Stimulated activated CD8-positive, alpha-beta memory T cell treated with anti-CD3 and anti-CD28 coated beads, Interleukin-12 subunit alpha, Interleukin-12 subunit beta, amount 100 ng/mL, for 24 hours (primary cell): Measurements from ENCODE around the gene CABLES1.
"Not testable (repeated sequence)": the region's sequence is repeated elsewhere in the genome, so short reads cannot be mapped to it uniquely, and the experiment has no call there.

ENCODE experiments used
- DNase-seq: peaks from one replicate; pipeline ENCODE4 v3.0.0-alpha.2; 2020; ENCODE audit errors: extremely low read depth

Gene CABLES1, protein sequence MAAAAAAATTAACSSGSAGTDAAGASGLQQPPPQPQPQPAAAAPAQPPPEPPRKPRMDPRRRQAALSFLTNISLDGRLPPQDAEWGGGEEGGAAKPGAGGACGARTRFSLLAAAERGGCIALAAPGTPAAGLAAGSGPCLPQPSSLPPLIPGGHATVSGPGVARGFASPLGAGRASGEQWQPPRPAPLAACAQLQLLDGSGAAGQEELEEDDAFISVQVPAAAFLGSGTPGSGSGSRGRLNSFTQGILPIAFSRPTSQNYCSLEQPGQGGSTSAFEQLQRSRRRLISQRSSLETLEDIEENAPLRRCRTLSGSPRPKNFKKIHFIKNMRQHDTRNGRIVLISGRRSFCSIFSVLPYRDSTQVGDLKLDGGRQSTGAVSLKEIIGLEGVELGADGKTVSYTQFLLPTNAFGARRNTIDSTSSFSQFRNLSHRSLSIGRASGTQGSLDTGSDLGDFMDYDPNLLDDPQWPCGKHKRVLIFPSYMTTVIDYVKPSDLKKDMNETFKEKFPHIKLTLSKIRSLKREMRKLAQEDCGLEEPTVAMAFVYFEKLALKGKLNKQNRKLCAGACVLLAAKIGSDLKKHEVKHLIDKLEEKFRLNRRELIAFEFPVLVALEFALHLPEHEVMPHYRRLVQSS

DNA sequence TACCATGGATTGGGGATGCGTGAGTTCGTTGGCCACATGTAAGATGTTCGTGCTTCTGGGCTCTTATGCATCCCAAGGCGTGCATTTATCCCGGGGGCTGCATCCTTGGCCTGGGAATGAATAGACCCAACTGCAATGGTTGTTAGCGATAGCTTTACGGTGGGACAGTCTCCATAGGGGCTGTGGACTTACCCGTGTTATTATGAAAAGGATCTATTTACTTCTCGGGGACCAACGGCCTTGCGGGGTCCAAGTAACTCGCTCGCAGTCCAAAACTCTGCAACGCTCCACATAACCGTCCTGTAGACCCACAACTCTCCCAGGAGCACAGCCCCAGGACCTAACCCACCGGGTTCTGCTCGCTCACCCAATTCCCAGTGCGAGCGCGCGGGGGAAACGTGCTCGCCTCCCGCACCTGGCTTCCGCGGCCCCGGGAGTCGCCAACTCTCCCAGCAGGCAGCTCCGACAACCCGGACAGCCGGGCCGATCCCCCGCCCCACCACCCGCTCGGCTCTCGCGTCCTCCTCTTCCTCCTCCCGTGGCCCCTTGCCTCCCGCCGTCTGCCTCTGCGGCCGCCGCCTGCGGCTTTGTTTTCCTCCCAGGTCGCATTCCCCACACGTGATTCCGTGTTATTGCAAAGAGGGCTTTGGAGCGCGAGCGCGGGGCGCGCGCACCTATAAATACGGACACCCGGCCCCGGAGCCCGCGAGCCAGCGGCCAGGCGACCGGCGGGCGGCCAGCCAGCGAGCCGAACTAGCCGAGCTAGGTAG lies at the start of gene CABLES1:
CABLES1 (plus strand) TSS at position 706 of the 770 bp plus-strand sequence. CDS start 278 bp downstream, outside the sequence.
- no peak for DNase-seq

DNA sequence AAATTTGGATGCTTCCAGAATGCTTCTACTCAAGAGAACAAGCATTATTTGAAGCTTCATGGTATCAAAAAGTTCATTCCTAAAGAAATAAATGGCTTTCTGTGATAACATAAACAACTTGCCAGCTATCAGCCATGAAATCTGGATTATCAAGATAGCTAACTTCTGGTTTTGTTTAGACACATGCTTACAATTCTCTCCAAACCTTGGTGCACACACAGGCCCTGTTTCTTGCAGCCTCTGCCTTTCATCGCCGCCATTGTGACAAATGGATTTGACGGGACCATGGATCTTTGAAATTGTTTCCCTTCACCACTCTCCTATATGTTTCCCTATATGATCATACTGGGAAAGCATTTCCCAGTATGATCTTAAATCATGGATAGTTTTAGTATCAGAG lies 47.9 kb upstream of the CABLES1 start:
- DNase-seq: no peak

DNA sequence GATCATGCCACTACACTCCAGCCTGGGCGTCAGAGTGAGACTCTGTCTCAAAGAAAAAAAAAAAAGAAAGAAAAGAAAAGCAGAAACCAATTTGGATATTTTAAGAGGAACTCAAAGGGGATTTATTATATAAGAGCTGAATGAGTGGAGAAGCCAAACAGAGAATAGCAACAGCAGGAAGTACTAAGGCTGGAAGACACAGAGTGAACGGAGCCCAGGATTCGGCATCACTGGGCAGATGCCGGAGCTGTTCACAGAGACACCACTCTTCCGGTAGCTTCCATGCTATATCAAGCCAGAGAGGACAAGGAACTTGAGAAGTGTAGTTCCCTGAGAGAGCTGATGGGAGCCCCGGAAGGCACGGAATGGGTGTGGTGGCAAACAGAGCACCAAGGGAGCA lies 47.0 kb upstream of the CABLES1 start:
- no peak for DNase-seq

DNA sequence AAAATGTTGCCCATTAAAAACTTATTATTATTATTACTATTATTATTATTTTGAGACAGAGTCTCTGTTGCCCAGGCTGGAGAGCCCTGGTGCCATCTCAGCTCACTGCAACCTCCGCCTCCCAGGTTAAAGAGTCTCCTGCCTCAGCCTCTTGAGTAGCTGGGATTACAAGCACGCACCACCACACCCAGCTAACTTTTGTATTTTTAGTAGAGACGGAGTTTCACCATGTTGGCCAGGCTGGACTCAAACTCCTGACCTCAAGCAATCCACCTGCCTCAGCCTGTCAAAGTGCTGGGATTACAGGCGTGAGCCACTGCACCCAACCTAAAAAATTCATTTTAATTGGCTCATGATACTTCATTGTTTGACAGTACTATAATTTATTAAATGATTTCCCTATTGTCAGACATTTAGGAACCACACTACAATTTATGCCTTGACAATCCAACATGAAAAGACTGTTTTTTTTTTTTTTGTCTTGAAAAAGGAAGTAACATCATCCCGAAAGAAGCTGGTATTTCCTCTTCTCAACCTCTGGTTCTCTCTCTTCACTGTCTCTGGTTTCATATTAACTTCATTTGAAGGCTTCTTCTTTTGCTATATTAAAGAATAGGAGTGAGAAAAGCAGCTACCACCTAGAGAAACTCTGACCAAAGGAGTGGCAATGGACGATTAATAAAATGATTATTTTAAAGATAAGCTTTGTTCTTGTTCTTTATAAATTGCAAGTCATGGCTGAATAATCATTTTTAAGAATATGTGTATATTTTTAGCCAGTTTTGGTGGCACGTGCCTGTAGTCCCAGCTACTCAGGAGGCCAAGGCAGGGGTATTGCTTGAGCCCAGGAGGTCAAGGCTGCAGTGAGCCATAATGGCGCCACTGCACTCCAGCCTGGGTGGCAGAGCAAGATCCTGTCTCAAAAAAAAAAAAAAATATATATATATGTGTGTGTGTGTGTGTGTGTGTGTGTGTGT lies 44.0 kb upstream of the CABLES1 start:
- not testable (repeated sequence) for DNase-seq

DNA sequence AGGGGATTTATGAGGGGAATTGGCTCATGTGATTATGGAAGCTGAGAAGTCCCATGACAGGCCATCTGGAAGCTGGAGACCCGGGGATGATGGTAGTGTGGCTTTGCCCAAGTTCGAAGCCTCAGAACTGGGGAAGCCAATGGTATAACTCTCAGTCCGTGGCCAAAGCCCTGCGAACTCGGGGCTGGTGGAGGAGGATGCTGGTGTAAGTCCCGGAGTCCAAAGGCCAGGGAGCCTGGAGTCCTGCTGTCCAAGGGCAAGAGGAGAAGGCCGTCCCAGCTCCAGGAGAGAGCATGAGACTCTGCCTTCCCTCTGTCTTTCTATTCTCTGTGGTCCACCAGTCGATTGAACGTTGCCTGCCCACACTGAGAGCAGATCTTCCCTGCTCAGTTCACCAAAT lies 43.2 kb upstream of the CABLES1 start:
- DNase-seq: no peak

DNA sequence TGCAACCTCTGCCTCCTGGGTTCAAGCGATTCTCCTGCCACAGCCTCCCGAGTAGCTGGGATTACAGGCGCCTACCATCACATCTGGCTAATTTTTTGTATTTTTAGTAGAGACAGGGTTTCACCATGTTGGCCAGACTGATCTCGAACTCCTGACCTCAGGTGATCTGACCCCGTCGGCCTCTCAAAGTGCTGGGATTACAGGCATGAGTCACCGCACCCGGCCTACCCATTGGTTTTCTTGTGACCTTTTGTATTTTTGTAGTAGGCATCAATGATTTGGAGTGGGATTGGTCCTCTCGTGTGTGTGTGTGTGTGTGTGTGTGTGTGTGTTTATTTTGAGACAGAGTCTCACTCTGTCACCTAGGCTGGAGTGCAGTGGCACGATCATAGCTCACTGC lies 42.2 kb upstream of the CABLES1 start:
- not testable (repeated sequence) for DNase-seq

DNA sequence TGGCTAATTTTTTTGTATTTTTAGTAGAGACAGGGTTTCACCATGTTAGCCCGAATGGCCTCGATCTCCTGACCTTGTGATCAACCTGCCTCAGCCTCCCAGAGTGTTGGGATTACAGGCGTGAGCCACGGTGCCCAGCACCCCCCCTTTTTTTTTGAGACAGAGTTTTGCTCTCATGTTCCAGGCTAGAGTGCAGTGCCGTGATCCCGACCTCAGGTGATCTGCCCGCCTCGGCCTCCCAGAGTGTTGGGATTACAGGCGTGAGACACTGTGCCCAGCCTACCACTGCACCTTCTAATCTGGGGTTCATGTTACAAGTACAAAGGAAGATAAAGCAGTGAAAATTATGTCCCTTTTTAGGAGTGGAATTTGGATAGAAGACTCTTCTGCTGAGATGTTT lies 41.5 kb upstream of the CABLES1 start:
- no peak for DNase-seq

DNA sequence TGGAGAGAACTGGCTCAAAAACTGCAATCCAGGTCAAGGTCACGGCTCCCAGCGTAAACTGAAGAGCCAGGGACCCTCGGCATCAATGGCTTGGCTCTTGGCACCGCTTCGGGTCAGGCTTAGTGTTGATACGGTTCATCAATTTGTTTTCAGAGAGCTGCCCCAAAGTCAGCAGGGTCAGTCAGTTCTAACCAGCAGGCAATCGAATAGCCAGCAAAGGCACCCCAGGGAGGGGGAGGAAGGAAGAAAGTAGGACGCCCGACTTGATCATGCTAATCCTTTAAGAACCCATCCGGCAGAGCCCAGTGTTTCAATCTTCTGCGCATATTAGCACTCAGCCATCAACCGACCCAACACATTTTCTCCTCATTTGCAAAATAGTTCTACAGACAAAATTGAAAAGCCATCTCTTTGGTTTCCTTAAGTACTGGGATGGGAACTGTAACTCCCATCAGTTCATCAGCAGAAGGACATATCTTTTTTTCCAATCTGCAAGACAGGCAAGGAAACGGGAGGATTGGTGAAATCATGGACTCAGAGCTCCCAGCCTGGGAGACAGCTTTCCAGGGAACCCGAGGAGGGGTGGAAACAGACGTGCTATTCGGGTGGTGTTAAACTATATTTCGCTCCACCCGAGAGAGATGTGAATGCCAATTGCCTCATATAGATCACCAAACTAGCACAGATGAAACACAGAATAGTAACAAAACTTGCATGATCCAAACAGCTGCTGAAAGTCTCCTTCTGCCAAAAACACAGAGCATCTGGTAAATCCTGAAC lies 40.7 kb upstream of the CABLES1 start:
- DNase-seq: no peak

DNA sequence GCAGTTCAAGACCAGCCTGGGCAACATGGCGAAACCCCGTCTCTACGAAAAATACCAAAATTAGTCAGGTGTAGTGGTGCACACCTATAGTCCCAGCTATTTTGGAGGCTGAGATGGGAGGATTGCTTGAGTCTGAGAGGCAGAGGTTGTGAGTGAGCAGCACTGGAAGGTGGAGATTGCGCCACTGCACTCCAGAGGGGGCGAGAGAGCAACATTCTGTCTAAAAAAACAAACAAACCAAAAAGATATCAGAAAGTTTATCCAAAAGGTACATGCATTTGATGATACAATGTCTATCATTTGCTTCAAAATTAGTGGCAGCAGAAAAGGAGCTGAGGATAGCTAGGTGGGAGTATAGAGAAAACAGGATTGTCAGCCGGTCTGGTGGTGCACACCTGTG lies 39.8 kb upstream of the CABLES1 start:
- DNase-seq: no peak

DNA sequence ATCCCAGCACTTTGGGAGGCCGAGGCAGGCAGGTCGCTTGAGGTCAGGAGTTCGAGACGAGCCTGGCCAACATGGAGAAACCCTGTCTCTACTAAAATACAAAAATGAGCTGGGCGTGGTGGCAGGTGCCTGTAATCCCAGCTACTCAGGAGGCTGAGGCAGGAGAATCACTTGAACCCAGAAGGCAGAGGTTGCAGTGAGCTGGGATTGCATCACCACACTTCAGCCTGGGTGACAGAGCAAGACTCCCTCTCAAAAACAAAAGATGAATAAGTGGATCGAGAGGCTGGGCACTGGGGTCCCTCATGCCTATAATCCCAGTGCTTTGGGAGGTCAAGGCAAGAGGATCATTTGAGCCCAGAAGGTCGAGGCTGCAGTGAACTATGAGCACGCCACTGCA lies 38.3 kb upstream of the CABLES1 start:
- not testable (repeated sequence) for DNase-seq

DNA sequence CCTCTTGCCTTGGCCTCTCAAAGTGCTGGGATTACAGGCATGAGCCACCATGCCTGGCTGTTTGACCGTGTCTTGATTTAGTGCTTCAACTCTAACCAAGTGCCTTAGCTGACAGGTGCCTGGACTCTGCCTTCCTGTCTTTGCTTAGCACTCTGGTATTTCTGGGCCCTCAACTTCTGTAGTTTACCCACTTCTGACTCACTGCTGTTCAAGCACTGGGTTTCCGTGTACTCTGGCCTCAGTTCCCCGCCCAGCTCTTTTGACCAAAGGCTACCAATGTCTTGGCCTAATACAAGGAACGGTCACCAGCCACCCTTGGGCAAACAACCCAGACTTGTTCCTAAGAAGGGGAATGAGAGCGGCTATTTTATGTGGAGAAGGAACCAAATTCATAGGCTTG lies 35.7 kb upstream of the CABLES1 start:
- no peak for DNase-seq

DNA sequence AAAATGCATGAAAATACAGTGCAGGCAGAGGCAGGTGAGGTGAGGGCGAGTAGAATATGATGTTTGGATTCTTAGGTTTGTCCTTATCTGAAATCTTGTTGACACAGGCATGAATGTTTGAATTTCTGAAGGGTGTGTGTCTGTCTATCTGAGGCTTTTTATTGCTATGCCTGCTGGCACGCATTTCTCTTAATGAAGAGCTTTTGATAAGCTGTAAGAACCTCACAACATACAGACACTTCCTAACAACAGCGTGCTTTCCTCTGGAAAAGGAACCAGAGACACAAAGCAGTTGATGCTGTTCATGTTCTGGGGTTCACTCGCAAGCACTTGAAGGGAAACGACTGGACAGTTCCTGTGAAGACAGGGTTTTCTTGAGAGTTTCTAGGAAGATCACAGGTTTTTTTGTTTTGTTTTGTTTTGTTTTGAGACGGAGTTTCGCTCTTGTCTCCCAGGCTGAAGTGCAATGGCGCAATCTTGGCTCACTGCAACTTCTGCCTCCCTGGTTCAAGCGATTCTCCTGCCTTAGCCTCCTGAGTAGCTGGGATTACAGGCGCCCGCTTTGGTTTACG lies 33.3 kb upstream of the CABLES1 start:
- DNase-seq: no peak

DNA sequence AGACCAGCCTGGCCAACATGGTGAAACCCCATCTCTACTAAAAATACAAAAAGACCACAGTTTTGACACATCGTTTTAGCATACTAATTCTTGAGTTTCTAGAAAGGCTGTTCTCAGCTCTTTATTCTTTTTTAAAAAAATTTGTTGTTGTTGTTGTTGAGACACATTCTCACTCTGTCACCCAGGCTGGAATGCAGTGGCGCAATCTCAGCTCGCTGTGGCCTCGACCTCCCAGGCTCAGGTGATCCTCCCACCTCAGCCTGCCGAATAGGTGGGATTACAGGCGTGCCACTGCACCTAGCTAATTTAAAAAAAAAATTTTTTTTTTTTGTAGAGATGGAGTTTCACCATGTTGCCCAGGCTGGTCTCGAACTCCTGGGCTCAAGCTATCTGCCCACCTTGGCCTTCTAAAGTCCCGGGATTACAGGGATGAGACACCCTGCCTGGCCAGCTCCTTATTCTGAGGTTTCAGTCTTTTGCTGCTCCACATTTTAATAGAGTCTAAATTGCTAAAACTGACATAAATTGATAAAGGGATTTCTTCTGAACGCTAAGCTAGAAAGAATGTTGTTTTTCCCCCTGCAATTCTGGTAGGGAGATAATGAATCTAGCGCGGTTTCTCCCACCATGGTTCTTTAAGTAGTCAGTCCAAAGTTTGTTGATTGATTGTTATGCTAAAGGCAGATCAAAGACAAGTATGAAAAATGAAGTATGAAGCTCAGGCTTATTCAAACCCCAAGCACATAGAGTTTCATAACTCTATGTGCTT lies 32.6 kb upstream of the CABLES1 start:
- no peak for DNase-seq

DNA sequence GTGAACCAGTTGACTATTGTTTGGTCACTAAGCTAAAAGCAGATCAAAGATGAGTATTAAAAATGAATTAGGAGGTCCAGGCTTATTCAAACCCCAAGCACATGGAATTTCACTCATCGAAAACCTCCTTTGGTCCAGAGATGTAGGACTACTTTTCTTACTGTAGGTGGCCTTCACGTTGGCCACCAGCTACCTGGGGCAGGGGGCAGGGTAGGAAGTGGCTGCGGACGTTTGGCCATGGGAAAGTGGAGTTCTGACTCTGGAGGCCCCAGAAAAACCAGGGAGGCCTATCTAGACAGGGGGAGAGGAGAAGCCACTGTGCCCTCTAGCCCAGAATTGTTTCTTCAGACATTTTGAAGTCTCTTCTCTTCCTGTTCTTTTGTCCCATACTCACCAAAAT lies 31.8 kb upstream of the CABLES1 start:
- no peak for DNase-seq

DNA sequence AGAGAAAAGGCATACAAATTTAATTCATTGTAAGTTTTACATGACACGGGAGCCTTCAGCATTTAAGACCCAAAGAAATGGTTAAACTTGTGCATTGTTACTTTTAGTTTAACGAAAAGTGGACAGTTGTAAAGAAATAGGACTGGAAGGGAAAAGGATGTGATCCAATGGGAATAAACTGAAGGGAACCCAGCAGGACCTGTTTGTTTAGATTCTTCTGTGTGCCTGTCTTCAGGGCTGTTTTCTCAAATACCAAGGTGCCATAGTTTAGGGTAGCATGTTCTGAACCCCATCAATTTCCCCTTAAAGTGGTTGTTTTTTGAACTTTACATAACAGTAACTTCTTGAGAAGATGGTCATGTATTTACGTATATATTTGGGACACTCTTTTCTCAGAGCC lies 30.3 kb upstream of the CABLES1 start:
- no peak for DNase-seq

DNA sequence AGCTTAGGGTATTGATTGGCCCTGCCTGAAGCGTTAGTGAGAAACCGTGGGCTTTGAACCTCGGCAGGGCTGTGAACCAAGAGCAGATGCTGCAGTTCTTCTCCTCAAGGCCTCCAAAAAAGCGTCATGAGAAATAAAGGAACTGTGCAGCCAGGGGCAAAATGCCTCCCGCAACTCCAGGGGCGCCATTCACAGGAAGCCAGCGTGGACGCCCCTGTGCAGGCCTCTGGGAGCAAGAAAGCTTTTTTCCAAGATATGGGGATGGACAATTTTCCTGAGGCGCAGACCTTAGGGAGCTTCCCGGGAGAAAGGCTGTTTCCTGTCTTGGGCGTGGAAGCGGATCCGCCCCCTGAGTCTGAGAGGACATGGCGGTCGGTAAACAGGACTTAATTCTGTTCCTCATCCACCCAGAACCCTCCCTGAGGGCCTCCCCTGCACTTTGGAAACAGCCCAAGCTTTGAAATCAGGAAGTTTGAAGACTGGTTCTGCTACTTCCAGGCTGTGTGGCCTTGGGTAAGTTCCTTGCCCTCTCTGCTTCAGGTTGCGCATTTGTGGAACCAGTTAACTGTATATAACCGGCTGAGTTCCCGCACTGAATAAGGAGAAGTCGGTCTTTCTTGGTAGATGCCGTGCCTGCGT lies 29.6 kb upstream of the CABLES1 start:
- DNase-seq: no peak

DNA sequence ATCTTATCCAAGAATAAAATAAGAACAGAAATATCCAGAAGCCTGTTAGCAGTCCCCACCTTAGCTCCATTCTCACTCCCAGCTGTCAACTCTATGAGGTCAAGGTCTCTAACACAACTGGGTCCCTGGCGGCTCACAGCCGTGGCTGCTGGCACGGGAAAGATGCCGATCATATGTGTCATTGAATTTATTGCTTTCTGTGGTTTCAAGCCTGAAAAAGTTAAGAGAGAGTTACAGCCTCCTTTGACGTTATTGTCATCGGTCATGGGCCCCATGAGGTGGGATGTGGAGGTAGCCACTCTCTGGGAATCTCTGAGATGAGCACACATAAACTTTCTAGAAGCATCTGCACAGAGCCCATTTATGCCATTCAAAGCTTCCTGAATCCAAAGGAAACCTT lies 28.7 kb upstream of the CABLES1 start:
- DNase-seq: no peak

DNA sequence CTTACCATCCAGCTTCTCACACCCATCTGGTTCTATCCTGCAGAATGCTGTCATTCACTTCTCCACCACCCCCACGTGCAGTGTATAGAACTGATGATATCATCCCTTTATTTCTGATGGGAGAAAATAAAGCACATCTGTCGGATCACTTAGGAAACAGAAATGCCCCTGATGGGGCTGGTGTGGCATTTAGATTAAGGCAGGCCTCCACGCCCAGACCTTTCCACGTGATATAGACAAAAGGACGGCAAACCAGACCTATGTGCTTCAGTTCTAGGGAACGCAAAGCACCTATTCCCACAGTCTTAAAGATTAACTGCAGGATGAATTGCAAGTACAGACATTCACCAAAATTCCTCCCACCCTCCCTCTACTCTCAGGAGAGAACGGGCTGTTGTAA lies 27.6 kb upstream of the CABLES1 start:
- DNase-seq: no peak

DNA sequence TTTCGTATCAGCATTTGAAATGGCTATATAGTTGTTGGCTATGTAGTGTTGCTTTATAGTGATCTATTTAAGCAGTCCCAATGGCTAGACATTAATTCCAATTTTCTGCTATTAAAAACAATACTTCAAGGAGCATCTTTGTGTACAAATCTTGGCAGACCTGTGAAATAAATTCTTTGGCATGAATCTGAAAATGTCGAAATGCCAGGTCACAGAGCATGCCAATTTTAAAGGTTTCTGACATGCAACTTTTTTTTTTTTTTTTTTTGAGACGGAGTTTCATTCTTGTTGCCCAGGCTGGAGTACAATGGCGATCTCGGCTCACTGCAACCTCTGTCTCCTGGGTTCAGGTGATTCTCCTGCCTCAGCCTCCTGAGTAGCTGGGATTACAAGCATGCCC lies 26.8 kb upstream of the CABLES1 start:
- no peak for DNase-seq
